T-helper 2 cell treated with Interferon-gamma antibody and Interleukin-4, amounts not matched to agents 100 ng/mL and 5 ng/mL, for 36 hours (primary cell): ENCODE results near the gene DGKI. TPM values are rescaled to one million over a fixed set of nuclear protein-coding genes. Genes with fewer than 3 reads are reported as not detected.

Experiments
- intact Hi-C: fragments of 100-400 bp; cut with micrococcal nuclease; formaldehyde crosslinking; loops from one replicate; pipeline ENCODE4 v1.15.1; 2023
- total RNA-seq: library from RNA; stranded (reverse); gene quantifications from 2 replicates; pipeline ENCODE4 v1.2.3, GENCODE V29; 2022

The DGKI gene
- total RNA-seq, 1 donor from 2014 or later, result 0.34 TPM

- intact Hi-C loops, result no loop called here
These were observed 411.8 kb downstream of the DGKI start for GRCh38 chr7:137434946-137435345.

- intact Hi-C loops, result no loop called here
These were observed 412.2 kb downstream of the DGKI start for GRCh38 chr7:137434530-137434929.

GRCh38 chr7:137423321-137423720 lies 423.5 kb downstream of the DGKI start:
- intact Hi-C loops, result no loop called here

- intact Hi-C loops, result no loop called here
These were observed 425.4 kb downstream of the DGKI start for GRCh38 chr7:137421366-137421765.

- intact Hi-C loops, result no loop called here
These were observed 427.9 kb downstream of the DGKI start for GRCh38 chr7:137418841-137419240.

- intact Hi-C loops, result no loop called here
These were observed 429.3 kb downstream of the DGKI start for GRCh38 chr7:137417464-137417863.

GRCh38 chr7:137413901-137414300 lies 432.9 kb downstream of the DGKI start:
- intact Hi-C loops, result no loop called here

GRCh38 chr7:137411446-137411845 lies 435.3 kb downstream of the DGKI start:
- intact Hi-C loops, result no loop called here

GRCh38 chr7:137408126-137408525 lies 438.6 kb downstream of the DGKI start:
- intact Hi-C loops, result no loop called here

- intact Hi-C loops, result no loop called here
These were observed 439.7 kb downstream of the DGKI start for GRCh38 chr7:137407078-137407477.

- intact Hi-C loops, result no loop called here
These were observed 442.0 kb downstream of the DGKI start for GRCh38 chr7:137404660-137405317.

GRCh38 chr7:137403353-137403695 lies 443.4 kb downstream of the DGKI start:
- intact Hi-C loops, result no loop called here

GRCh38 chr7:137402536-137403352 lies 444.0 kb downstream of the DGKI start:
- intact Hi-C loops, result no loop called here

GRCh38 chr7:137399827-137400823 lies 446.6 kb downstream of the DGKI start:
- intact Hi-C loops, result no loop called here

GRCh38 chr7:137396051-137396450 lies 450.7 kb downstream of the DGKI start:
- intact Hi-C loops, result no loop called here

GRCh38 chr7:137395420-137395819 lies 451.4 kb downstream of the DGKI start:
- intact Hi-C loops, result no loop called here

GRCh38 chr7:137393570-137393969 lies 453.2 kb downstream of the DGKI start:
- intact Hi-C loops, result no loop called here

- intact Hi-C loops, result no loop called here
These were observed 456.7 kb downstream of the DGKI start for GRCh38 chr7:137390076-137390475.

- intact Hi-C loops, result no loop called here
These were observed 457.9 kb downstream of the DGKI start for GRCh38 chr7:137388916-137389315.

GRCh38 chr7:137386966-137387365 lies 459.8 kb downstream of the DGKI start:
- intact Hi-C loops, result no loop called here

- intact Hi-C loops, result no loop called here
These were observed 465.7 kb downstream of the DGKI start for GRCh38 chr7:137381045-137381444.

- intact Hi-C loops, result no loop called here
These were observed 473.3 kb downstream of the DGKI start for GRCh38 chr7:137373507-137373906.
